RPMI8226 (cell line): Measurements from ENCODE around the gene THBS2.
"Not testable (repeated sequence)": the region's sequence is repeated elsewhere in the genome, so short reads cannot be mapped to it uniquely, and the experiment has no call there.

ENCODE experiments used
- DNase-seq: peaks from one replicate; pipeline ENCODE4 v3.0.0-alpha.2; 2015

THBS2 gene

DNA sequence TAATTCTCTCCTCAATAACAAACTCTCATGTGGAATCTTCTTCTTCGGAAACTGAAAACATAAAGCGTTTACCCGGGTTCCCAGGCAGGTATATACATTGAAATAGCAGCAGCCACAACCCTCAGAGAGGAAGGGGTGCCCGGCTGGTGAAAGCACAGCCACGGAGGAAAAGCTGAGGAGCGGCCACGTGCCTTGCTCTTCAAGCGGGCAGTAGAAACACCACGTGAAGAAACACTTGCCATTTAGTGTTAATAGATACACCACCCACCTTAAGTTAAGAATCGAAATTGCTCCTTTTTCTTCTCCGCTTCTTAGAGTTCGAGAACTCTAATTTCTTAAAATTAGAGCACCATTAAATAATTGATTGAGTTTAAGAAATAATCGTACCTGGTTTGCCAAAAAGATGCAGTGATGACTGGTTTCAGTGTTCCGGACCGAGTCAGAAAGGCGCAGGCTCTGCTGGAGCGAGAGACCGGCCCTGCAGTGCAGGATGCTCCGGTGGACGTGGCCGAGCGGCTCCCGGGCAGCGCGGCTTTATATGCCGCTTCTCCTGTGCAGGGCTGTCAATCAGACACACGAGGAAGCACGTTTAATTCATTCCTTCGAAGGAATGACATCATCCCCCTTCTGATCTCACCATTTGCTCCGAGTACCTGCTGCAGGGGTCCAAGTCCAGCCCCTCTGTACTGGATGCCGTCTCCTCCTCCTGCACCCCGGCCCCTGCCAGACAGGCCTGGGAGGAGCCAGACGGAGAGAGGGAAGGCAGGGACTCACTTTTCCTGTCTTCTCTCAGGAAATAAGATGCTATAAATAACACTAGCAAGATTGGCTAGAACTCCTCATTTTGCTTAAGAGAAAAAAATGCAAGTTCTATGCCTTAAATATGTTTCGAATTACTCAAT lies at the start of gene THBS2:
TSS of gene THBS2 (minus strand) at position 510 of the 902 bp plus-strand sequence. CDS start 3,062 bp downstream, outside the sequence.
- no peak for DNase-seq

- DNase-seq: no peak
Observed at GRCh38 chr6:169302716-169303115, 49.1 kb upstream of the THBS2 start.

- DNase-seq: no peak
Observed at GRCh38 chr6:169302255-169302654, 48.6 kb upstream of the THBS2 start.

GRCh38 chr6:169300916-169301315 lies 47.3 kb upstream of the THBS2 start:
- DNase-seq: no peak

DNA sequence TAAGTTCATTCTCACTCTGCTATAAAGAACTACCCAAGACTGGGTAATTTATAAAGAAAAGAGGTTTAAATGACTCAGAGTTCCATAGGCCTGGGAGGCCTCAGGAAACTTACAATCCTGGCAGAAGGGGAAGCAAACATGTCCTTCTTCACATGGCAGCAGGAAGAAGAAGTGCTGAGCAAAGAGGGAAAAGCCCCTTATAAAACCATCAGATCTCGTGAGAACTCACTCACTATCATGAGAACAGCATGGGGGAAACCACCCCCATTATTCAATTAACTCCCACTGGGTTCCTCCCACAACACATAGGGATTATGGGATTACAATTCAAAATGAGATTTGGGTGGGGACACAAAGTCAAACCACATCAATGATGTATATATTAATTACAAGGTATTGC lies 45.0 kb upstream of the THBS2 start:
- DNase-seq: not testable (repeated sequence)

DNA sequence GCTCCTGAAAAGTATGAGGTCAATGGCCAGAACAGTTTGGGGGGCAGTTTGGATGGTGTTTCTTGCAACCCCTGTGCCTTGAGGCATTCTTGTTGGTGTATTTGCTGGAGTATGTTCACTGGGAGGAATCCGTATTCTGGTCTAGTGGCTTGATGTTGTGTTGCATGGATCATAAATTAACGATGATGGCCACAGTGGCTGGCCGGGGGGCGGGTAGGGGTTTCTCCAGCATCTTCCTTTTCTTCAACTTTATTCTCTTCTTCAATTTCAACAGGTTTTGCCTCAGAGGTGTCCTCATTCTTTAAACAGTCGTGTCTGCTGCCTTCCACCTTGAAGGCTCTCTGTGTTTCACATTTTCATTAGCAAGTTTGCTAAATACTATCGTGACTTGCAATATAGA lies 43.0 kb upstream of the THBS2 start:
- DNase-seq: no peak

- DNase-seq: no peak
Observed at GRCh38 chr6:169296170-169296569, 42.5 kb upstream of the THBS2 start.

DNA sequence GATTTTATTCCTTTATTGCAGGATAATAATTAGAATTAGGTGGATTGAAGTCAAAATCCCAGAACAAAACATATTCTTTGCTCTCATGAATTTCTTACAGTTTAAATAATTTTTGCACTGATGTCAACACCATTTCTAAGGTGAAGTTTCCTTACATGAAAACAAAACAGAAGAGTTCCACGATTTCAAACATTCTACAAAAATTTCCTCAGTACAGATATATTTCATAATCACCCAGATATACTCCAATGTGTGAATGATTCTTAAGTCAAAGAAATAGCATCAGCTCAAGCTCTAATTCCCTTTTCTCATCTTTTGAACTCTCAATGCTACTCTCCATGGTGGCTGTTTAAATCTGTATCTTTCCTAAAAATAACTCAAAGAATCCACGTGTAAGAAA lies 39.5 kb upstream of the THBS2 start:
- no peak for DNase-seq

DNA sequence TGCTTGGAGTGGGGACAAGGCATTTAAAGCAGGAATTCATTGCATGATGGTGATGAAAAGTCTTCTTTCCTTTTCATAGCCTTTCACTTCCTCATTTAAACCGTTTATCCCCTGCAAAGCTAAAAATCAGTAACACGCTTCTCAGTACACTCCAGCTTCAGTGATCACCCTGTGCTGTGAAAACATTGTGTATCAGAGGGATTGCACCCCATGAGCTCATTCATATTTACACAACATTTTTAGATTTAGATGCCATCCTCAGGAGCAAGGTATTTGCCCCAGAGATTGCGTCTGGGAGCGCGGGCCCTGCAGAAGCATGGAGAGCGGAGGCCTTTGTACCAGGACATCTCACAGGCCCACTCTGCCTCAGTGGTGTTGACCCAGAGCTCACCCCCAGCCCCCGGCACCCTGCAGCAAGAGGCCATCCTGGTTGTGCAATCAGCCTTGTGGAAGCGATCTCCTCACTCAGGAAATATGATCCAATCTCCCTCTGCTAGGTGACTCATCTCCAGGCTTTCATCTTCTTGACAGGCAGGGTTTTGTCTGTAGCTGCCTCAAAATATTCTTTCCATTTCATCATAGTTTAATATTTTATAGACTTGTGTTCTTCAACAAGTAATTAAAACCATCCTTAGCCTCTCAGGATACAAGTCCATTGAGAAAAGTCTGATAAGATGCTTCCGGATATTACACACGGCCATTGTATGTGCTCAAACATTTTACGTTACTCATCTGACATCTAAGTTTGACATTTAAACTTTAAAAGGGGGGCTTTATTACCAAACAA lies 38.9 kb upstream of the THBS2 start:
- no peak for DNase-seq

DNA sequence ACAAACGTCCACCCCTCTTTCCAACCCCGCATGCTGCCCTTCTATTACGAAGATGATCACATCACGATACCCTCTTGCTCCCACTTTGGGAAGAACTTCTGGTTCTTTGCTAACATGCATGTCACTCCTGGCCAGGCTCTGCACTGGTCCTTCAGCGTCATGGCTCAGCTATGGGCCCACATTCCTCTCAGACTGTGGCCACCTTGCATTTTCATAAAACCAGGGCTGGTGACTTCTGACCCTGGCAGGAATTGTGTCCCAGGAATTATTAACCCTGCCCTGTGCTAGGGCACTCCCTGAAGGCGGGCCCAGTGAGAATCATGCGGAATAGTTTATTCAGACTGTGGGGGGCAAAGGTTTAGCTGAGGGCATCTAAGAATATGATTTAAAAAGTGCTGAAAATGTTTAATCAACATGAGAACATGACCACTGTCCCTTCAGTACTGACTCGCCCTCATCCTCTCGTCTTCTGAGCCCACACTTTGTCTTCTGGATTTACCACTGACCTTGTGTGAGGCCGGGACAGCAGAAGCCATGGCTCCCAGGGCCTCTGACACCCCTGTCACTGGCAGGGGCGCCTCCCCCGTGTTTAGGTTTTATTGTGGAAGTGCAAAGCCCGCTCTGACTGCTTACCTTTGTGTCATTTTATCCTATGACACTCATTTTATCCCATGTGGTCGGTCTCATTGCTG lies 38.1 kb upstream of the THBS2 start:
- DNase-seq: no peak

DNA sequence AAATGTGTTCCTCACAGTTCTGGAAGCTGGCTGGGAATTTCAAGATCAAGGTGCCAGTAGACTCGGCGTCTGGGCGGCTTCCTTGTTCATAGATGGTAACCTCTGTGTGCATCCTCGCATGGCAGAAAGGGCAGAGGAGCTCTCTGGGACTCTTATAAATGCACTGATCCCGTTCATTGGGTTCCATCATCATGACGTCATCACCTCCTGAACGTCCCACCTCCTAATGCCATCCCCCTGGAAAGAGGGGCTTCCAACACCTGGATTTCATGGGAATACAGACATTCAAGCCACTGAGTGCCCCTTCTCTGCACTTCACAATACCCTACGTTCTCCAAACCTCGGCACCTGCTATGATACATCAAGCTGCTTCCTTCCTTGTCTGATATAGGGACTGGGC lies 37.5 kb upstream of the THBS2 start:
- DNase-seq: no peak

DNA sequence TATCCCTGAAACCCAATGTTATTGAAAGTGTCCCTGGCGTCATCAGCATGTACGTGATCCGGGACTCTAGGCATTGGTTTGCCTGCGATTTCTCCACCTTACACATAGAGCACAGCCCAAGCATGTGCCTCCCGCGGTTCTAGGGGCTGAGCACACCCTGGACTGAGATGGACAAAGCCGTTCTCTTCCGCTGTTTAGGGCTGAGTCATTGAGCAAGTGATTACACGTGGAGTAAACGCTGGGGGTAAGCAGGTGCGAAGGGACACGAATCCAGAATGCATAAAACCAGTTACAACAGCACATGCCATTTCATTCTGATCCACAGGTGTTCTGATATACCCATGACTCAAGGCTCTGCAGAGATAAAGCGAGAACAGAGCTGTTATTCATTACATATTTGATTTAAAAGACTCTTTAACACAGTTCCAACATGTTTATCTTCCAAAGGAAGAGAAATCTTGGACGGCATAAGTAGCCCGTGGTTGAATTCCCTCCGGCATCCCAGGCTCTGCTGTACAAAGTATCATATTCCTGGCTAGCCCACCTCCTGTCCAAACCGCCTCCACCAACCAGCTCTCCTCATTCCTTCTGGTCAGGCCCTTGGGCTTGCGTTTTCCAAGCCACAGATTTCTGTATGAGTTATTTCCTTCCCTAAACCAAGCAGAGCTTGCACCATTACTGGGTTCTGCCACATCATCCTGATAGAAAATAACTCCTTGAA lies 36.1 kb upstream of the THBS2 start:
- no peak for DNase-seq

DNA sequence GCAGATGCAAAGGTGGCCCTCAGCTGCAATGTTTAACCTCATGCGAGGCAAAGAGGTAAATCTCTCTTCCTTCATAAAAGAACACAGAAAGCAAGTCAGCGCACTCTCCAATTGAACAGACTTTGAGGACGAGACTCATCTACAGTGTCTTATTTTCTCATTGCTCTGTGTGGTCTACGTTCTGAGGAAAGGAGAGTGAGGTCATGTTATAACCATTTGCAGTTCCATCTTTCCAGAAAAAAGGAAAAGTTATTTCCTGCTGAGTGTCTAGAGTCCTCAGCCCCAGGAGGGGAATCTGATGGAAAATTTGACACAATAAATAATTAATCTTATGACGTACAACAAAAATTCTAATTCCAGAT lies 35.6 kb upstream of the THBS2 start:
- DNase-seq: no peak

DNA sequence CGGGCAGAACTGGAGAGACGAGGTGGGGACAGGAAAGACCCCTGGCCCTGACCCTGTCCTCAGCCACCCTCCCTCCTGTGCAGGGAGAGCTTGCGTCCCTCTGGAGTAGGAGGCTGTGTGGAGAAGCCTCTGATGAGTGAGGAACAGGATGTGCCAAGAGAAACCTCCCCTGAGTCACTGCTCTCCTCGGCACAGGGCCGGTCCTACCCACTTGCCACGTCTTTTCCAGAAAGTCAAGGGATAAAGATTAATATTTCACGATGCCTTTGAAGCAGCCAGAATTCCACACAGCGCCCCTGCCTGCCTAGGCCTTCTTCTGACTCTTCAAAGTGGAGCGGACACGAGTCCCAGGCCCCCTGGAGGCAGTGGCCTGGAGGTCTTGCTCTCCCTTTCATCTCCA lies 34.9 kb upstream of the THBS2 start:
- DNase-seq: no peak

DNA sequence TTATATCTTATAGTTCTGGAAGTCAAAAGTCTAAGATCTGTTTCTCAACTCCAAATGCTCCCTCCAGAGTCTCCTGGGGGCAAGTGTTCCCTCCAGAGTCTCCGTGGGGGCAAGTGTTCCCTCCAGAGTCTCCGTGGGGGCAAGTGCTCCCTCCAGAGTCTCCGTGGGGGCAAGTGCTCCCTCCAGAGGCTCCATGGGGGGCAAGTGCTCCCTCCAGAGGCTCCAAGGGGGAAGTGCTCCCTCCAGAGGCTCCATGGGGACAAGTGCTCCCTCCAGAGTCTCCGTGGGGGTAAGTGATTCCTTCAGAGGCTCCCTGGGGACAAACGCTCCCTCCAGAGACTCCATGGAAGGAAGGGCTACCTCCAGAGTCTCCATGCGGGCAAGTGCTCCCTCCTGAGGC lies 34.0 kb upstream of the THBS2 start:
- DNase-seq: no peak

DNA sequence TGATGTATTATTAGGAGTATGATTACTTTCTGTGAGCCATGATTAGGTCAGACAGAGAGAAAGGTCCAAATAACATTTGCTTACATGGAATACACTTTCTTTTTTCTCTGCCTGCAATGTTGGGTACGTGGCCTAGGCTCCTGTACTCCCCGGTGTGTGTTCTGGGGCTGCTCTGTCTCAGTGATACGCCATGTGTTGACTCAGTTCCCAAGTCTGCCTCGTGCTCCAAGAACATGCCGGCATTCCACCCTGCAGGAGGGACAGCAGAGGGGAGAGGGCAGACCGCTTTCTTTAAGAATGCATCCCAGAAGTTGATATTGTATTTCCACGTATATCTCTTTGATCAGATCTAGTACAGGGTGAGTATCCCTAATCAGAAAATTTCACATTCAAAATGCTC lies 33.3 kb upstream of the THBS2 start:
- DNase-seq: no peak

DNA sequence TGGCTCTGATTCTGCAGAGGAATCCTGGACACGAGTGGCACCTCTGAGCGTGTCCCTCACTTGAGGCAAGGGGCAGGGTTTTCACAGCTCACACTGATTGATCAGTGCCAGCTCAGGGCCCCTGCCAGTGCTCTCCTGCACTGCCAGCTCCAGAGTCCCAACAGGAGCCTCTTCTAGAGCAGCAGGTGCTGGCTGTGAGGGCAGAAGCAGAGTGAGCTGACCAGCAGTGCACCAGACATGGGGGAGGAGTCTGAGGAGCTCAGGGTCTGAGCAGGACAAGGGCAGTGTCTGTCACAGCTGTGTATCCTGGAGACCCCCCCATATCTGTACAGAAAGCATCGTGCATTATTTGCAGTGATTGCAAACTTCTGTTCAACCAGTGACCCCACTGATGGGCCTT lies 31.5 kb upstream of the THBS2 start:
- no peak for DNase-seq

DNA sequence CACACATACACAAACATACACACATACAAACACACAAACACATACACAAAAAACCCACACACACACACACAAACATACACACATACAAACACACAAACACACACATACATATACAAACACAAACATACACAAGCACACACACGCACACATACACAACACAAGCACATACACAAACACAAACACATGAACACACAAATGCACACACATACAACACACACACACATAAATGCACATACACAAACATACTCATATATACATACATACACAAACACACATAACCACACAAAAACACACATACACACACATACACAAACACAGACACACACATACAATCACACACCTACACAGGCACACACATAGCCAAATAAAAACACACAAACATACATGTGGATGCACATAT lies 30.3 kb upstream of the THBS2 start:
- DNase-seq: no peak

DNA sequence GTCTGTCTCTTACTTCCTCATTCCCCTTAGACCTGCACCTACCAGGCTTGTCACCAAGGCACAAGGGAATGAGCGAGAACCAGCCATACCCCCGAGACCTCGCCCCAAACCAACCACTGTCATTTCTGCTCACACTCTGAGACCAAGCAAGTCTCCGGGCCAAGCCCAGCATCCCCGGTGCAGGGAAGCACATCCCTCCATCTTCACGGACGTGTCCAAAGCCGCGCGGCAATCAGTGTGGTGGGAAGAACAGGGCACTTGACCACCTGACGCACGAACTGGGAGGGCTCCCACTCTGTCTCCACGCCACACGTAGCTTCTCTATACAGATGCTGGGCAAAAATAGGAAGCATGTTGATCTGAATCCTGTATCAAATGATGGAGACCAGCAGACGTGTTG lies 28.4 kb upstream of the THBS2 start:
- DNase-seq: no peak

- DNase-seq: no peak
Observed at GRCh38 chr6:169277619-169278018, 24.0 kb upstream of the THBS2 start.

DNA sequence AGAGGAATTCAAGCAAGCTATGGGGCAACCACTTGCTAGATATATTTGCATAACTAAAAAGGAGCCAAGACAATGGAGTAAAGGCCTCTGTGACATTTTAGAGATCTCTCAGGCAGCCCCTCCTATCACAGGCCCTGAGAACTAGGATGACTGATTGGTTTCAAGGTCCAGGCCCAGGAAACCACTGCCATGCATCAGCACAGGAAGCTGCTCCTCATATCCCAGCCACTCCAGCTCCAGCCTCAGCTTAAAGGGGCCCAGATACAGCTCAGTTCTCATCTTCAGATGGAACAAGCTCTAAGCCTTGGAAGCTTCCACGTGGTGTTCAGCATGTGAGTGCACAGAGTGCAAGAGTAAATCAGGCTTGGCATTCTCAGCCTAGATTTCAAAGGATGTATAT lies 21.1 kb upstream of the THBS2 start:
- DNase-seq: no peak

GRCh38 chr6:169273511-169273910 lies 19.9 kb upstream of the THBS2 start:
- DNase-seq: no peak

DNA sequence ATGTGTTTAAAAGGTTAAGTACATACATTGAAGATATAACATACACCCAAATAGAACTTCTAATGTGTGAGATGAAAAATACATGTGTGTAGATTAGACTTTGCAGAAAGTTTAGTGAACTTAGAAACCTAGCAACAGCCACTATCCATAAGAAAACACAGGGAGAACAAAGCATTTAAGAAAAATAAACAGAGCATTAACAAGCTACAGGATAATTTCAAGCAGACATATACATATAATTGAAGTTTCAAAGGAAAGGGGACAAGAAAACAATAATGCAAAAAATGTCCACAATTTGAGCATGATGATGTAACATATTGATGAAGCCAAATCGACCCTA lies 18.2 kb upstream of the THBS2 start:
- DNase-seq: no peak
